ENCODE data around the gene ZDHHC11.
A peak's percentile ranks its signal among the peaks of the same experiment; 100 is the strongest.
"Not testable (repeated sequence)": the region's sequence is repeated elsewhere in the genome, so short reads cannot be mapped to it uniquely, and the experiment has no call there.

ZDHHC11 gene

DNA sequence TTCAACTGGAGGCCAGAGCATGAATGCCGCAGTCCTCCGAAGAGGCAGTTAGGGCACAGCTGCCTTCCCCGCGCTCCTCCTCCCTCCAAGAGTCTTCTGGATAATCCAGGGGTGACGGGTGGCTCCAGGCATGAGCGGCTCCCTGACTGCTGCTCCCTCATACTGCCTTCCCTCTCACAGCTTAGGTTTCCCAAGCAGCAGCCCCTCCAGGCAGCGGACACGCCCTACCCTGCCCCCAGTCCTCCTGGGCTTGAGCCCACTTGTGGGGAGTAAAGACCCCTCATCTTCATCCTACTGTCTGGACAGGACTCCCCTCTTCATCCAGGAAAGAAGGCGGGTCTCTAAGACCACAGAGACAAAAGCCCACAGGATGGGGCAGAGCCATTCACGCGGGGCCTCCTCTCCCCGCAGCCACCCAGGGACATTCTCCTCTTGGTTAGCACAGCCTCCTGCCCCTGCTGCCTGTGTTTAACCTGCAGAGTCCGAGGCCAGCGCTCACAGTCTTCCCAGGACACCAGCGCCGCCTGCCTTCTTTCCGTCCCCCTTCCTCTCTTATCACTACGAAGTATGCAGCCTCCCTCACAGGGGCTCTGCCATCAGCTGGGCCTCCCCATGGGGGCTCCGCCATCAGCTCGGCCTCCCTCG lies 5.6 kb downstream of the ZDHHC11 start:
- DNase-seq: not testable (repeated sequence)

- not testable (repeated sequence) for DNase-seq
Observed at GRCh38 chr5:844426-844825, 6.4 kb downstream of the ZDHHC11 start.

GRCh38 chr5:843926-844325 lies 6.9 kb downstream of the ZDHHC11 start:
- not testable (repeated sequence) for DNase-seq

GRCh38 chr5:843371-843770 lies 7.4 kb downstream of the ZDHHC11 start:
- not testable (repeated sequence) for DNase-seq

- not testable (repeated sequence) for DNase-seq
Observed at GRCh38 chr5:842402-843221, 8.2 kb downstream of the ZDHHC11 start.

DNA sequence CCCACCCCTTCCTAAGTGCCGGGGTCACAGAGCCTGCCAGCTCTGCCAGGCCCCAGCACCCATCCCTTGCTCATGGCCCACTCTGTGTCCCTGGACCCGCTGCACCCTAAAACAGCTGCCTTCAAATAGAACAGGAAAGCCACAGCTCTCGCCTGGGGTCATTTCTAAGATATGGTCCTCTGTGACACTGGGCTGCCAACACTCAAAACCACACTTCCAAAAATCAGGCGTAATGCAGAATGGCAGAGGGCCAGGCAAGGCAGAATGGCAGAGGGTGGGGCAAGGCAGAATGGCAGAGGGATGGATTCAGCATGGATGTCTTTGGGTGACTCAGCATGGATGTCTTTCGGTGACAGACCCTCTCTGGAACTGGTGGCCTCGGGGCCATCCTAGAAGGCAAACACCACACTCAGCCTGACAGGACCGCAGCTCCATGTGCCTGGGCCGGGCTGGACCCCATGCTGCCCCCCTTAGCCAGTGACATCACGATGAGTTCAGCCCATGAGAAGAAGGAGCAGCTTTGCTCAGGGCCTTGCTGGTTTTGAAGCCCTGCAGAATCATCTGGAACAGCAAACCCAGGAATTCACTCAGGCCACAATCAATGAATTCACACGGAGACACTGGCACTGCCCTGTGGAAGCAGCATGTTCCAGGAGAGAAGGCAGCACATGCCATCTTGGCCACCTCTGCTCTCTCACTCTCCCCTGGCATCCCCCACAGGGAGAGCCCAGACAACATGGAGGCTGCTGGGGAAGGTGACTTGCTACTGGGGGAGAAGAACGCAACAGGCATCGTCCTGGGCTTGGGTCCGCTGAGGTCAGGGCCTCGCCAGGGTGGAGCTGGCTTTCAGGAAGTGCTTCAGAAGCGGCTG lies 9.0 kb downstream of the ZDHHC11 start:
- DNase-seq: peak; percentile 17

DNA sequence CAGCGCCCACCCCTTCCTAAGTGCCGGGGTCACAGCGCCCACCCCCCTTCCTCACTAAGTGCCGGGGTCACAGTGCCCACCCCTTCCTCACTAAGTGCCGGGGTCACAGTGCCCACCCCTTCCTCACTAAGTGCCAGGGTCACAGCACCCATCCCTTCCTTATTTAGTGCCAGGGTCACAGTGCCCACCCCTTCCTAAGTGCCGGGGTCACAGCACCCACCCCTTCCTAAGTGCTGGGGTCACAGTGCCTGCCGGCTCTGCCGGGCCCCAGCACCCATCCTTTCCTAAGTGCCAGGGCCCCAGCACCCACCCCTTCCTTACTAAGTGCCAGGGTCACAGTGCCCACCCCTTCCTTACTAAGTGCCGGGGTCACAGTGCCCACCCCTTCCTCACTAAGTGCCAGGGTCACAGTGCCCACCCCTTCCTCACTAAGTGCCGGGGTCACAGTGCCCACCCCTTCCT lies 9.8 kb downstream of the ZDHHC11 start:
- DNase-seq: not testable (repeated sequence)

DNA sequence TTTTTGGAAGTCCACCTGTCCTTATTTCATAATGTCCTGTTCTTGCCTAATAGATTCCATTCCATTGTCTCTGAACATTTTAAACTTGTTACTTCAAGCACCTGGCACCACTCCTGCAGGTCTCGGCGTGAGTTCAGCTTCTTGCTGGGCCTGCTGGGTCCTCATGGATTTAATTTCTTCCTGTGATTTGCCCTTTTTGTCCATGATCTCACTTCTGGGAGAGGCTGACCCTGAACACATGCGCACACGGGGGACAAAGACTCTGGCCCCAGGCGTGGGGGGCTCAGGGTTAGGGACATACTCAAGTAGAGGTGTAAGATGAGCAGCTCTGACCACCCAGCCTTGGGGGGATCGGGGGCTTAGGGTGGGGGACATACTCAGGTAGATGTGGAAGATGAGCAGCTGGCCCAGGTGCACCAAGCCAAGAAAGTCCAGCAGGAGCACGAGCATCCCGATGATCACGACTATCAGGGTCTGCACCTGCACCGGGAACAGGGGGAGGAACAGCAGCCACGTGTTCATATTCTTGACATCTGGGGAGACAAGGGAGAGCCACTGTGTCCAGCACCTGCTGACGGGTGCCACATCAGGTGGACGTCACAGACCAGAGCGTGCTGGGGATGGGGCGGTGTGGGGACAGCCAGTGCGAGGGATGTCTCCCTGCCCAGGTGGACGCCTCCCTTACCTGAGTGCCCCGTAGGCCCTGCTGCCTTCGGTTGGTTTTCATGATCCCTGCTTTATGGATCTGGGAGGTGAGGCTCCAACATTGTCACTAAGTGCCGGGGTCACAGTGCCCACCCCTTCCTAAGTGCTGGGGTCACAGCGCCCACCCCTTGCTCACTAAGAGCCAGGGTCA lies 10.4 kb downstream of the ZDHHC11 start:
- DNase-seq: not testable (repeated sequence)

- DNase-seq: not testable (repeated sequence)
Observed at GRCh38 chr5:838431-838851, 12.3 kb downstream of the ZDHHC11 start.

DNA sequence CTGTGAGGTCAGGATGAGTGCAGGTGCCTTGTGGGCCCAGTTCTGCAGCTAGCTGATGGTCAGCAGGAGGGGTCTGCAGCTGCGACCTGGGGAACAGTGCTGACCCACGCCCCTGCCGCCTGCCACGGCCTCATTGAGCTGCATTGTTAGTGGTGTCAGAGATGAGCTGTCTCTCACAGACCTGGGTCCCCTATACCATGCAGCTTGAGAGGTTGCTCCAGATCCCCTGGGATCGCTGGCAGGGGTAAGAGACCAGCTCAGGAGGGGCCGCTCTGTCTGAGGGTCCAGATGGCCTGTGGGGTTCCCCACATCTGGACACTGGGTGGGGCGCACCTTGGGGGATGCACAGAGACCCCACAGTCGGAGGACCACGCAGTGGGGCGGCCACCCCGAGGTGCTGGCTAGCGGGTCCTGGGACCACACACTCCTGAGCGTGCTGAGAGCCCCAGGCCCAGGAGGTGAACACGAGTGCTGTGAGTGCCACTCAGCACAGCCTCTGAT lies 13.1 kb downstream of the ZDHHC11 start:
- DNase-seq: not testable (repeated sequence)

GRCh38 chr5:835933-836612 lies 14.7 kb downstream of the ZDHHC11 start:
- not testable (repeated sequence) for DNase-seq

- DNase-seq: not testable (repeated sequence)
Observed at GRCh38 chr5:834013-834412, 16.8 kb downstream of the ZDHHC11 start.

DNA sequence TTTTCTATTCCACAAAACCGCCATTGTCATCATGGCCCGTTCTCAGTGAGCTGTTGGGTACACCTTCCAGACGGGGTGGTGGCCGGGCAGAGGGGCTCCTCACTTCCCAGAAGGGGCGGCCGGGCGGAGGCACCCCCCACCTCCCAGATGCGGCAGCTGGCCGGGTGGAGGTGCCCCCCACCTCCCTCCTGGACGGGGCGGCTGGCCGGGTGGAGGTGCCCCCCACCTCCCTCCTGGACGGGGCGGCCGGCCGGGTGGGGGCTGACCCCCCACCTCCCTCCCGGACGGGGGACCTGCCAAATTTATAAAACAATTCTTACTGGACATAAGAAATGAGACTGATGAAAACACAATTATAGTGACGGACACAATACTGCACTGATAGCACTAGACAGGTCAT lies 22.6 kb downstream of the ZDHHC11 start:
- not testable (repeated sequence) for DNase-seq

- not testable (repeated sequence) for DNase-seq
Observed at GRCh38 chr5:825544-825943, 25.2 kb downstream of the ZDHHC11 start.

- no peak for DNase-seq
Observed at GRCh38 chr5:821504-821903, 29.3 kb downstream of the ZDHHC11 start.

GRCh38 chr5:820245-820644 lies 30.5 kb downstream of the ZDHHC11 start:
- no peak for DNase-seq

DNA sequence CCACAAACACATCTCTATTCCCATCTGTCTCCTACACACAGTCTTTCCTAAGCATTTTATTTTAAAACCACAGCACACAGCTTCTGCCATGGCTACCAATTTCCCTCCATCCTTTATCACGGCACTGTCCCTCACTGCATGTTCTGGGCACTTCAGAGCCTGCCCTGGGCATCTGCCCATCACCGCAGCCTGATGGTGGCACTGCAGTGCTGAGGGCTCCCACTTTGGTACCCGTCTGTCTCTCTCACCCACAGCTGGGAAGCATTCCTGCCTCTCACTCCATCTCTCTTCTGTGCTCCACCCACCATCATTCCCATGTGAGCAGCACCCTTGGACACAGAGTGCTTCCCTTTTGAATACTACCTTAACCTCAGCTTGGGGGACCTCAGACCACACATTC lies 31.7 kb downstream of the ZDHHC11 start:
- no peak for DNase-seq

DNA sequence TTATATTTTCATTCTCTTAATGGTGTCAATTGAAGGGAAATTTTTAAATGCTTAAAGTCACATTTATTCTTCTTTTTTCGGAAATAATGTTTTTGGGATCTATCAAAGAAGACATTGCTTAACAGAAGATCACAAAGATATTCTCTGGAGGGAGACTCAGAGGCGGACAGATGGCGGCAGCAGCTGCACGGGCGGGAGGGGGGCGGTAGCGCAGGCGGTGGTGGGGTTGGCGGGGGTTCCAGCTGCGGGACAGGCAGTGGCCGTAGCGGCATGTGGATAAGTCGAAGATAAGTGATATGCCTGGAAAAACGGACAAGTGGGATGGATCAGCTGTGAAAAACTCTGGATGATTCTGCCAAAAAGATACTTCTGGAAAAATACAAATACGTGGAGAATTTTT lies 34.6 kb downstream of the ZDHHC11 start:
- DNase-seq: no peak

GRCh38 chr5:815449-815848 lies 35.3 kb downstream of the ZDHHC11 start:
- DNase-seq: no peak

- not testable (repeated sequence) for DNase-seq
Observed at GRCh38 chr5:813575-813974, 37.2 kb downstream of the ZDHHC11 start.

DNA sequence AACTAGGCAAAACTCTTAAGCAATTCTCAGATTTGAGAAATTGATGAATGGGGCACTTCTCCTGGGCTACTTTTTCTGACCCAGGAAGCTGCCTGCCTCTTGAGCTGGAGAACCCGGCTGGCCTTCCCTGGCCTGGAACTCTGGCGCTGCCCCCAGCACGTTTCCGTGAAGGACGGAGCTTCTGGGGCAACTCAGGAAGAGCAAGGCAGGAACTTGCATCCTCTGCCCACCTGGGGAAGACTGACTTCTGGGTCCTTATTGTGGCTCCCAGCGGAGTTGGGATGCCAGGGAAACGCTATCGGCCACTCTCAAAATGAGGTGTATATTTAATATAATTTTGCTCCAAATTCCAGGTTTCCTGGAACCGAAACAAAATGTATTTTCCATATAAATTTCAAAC lies 39.4 kb downstream of the ZDHHC11 start:
- not testable (repeated sequence) for DNase-seq
